SK-N-SH treated with all-trans-retinoic acid at 6 μM for 48 hours (cell line): ENCODE results near the gene PAPSS1.

Source experiments
- ATAC-seq: fragments of 200-7000 bp; cut with Tn5 transposase; 3 replicates; pipeline ENCODE4 v1.9.1; 2020; ENCODE audit warnings: mild to moderate bottlenecking, moderate library complexity
- ARNTL ChIP-seq: fragments of 450-650 bp; formaldehyde crosslinking; IDR thresholded peaks from 2 replicates; pipeline ENCODE4 v1.5.0; 2020; ENCODE audit warnings: low read depth, mild to moderate bottlenecking, moderate library complexity, borderline replicate concordance
- BACH2 ChIP-seq: fragments of 250-450 bp; sonication (Bioruptor Pico); IDR thresholded peaks from 2 replicates; pipeline ENCODE4 v1.9.0; 2021; ENCODE audit warnings: mild to moderate bottlenecking, borderline replicate concordance
- CREB5 ChIP-seq: fragments of 250-450 bp; sonication (Bioruptor Pico); IDR thresholded peaks from 2 replicates; pipeline ENCODE4 v1.5.1; 2020; ENCODE audit warnings: low read depth, mild to moderate bottlenecking, moderate library complexity
- CSDC2 ChIP-seq: fragments of 250-450 bp; sonication (Bioruptor Pico); IDR thresholded peaks from 2 replicates; pipeline ENCODE4 v1.5.0; 2020; ENCODE audit warnings: mild to moderate bottlenecking, moderate library complexity
- CSRNP3 ChIP-seq: fragments of 250-450 bp; sonication (Bioruptor Pico); IDR thresholded peaks from 2 replicates; pipeline ENCODE4 v1.5.1; 2021; ENCODE audit warnings: mild to moderate bottlenecking, moderate library complexity
- ESRRG ChIP-seq: fragments of 250-450 bp; sonication (Bioruptor Pico); IDR thresholded peaks from 2 replicates; pipeline ENCODE4 v1.6.1; 2021; ENCODE audit warnings: mild to moderate bottlenecking
- GLIS3 ChIP-seq: fragments of 250-450 bp; sonication (Bioruptor Pico); IDR thresholded peaks from 2 replicates; pipeline ENCODE4 v1.5.0; 2020; ENCODE audit warnings: mild to moderate bottlenecking, moderate library complexity
- ISL1 ChIP-seq: fragments of 250-450 bp; sonication (Bioruptor Pico); IDR thresholded peaks from 2 replicates; pipeline ENCODE4 v2.1.2; 2022; ENCODE audit warnings: mild to moderate bottlenecking, moderate library complexity
- OSR1 ChIP-seq: fragments of 250-450 bp; sonication (Bioruptor Pico); IDR thresholded peaks from 2 replicates; pipeline ENCODE4 v1.8.0; 2022; ENCODE audit warnings: moderate library complexity, mild to moderate bottlenecking, inconsistent platforms
- PATZ1 ChIP-seq: fragments of 250-450 bp; sonication (Bioruptor Pico); IDR thresholded peaks from 2 replicates; pipeline ENCODE4 v1.8.0; 2020; ENCODE audit warnings: mild to moderate bottlenecking, moderate library complexity, borderline replicate concordance
- POU6F1 ChIP-seq: fragments of 250-450 bp; sonication (Bioruptor Pico); IDR thresholded peaks from 2 replicates; pipeline ENCODE4 v1.8.0; 2021; ENCODE audit warnings: low read depth, mild to moderate bottlenecking, moderate library complexity, borderline replicate concordance
- PPARA ChIP-seq: fragments of 250-450 bp; sonication (Bioruptor Pico); IDR thresholded peaks from 2 replicates; pipeline ENCODE4 v1.5.0; 2020; ENCODE audit warnings: mild to moderate bottlenecking, borderline replicate concordance
- RARB ChIP-seq: fragments of 250-450 bp; sonication (Bioruptor Pico); IDR thresholded peaks from 2 replicates; pipeline ENCODE4 v1.8.0; 2021; ENCODE audit warnings: mild to moderate bottlenecking, moderate library complexity
- SNAI2 ChIP-seq: fragments of 250-450 bp; sonication (Bioruptor Pico); IDR thresholded peaks from 2 replicates; pipeline ENCODE4 v1.5.0; 2020; ENCODE audit warnings: mild to moderate bottlenecking, moderate library complexity
- TOX ChIP-seq: fragments of 250-450 bp; sonication (Bioruptor Pico); IDR thresholded peaks from 2 replicates; pipeline ENCODE4 v1.8.0; 2021; ENCODE audit warnings: mild to moderate bottlenecking, moderate library complexity, borderline replicate concordance
- TSHZ2 ChIP-seq: fragments of 250-450 bp; sonication (Bioruptor Pico); IDR thresholded peaks from 2 replicates; pipeline ENCODE4 v1.5.0; 2020; ENCODE audit warnings: mild to moderate bottlenecking, moderate library complexity
- ZC3H10 ChIP-seq: fragments of 250-450 bp; sonication (Bioruptor Pico); IDR thresholded peaks from 2 replicates; pipeline ENCODE4 v1.5.1; 2021; ENCODE audit warnings: mild to moderate bottlenecking, moderate library complexity
- ZFP3 ChIP-seq: fragments of 250-450 bp; sonication (Bioruptor Pico); IDR thresholded peaks from 2 replicates; pipeline ENCODE4 v1.5.0; 2020; ENCODE audit warnings: mild to moderate bottlenecking, moderate library complexity
- ZFP30 ChIP-seq: fragments of 450-650 bp; formaldehyde crosslinking; IDR thresholded peaks from 2 replicates; pipeline ENCODE4 v1.5.0; 2022; ENCODE audit warnings: mild to moderate bottlenecking, moderate library complexity
- ZNF565 ChIP-seq: fragments of 450-650 bp; formaldehyde crosslinking; conservative IDR thresholded peaks from 2 replicates; pipeline ENCODE4 v1.5.0; 2020; ENCODE audit warnings: low read depth, mild to moderate bottlenecking, moderate library complexity
- ZNF8 ChIP-seq: fragments of 450-650 bp; formaldehyde crosslinking; IDR thresholded peaks from 2 replicates; pipeline ENCODE4 v1.5.0; 2020; ENCODE audit warnings: mild to moderate bottlenecking, moderate library complexity

PAPSS1 gene

GRCh38 chr4:107645604-107646003 is 74.4 kb downstream of the PAPSS1 start:
- ATAC-seq: no peak
- TF ChIP-seq PATZ1 (CRISPR knock-in tag): no peak
- no peak for TF ChIP-seq TSHZ2 (CRISPR knock-in tag)
- no peak for TF ChIP-seq ZC3H10 (CRISPR knock-in tag)
- TF ChIP-seq GLIS3: no peak
- TF ChIP-seq CSDC2: no peak
- no peak for TF ChIP-seq ZFP30 (CRISPR knock-in tag)
- TF ChIP-seq ARNTL: no peak
- no peak for TF ChIP-seq ZFP3 (CRISPR knock-in tag)
- TF ChIP-seq POU6F1: no peak
- TF ChIP-seq BACH2 (CRISPR knock-in tag): no peak
- TF ChIP-seq ZNF8 (CRISPR knock-in tag): no peak
- TF ChIP-seq ZNF565 (CRISPR knock-in tag): no peak
- no peak for TF ChIP-seq ESRRG
- no peak for TF ChIP-seq CREB5
- no peak for TF ChIP-seq RARB
- TF ChIP-seq SNAI2 (CRISPR knock-in tag): no peak
- TF ChIP-seq, all 23 proteins: peak for 0

- TF ChIP-seq CSRNP3 (CRISPR knock-in tag) (no peak), CREB5 (no peak), OSR1 (CRISPR knock-in tag) (no peak), SNAI2 (CRISPR knock-in tag) (no peak), RARB (no peak), ISL1 (CRISPR knock-in tag) (no peak), TSHZ2 (CRISPR knock-in tag) (no peak), POU6F1 (no peak), BACH2 (CRISPR knock-in tag) (no peak), ARNTL (no peak), ESRRG (no peak), PPARA (CRISPR knock-in tag) (no peak), PATZ1 (CRISPR knock-in tag) (no peak), TOX (CRISPR knock-in tag) (no peak), ZNF8 (CRISPR knock-in tag) (no peak)
- TF ChIP-seq, all 23 proteins: peak for 0
- no peak for ATAC-seq
Measured at GRCh38 chr4:107643021-107643420, 77.0 kb downstream of the PAPSS1 start.
